ENCODE data around the gene LUZP4. TPM values are rescaled to one million over a fixed set of nuclear protein-coding genes. Genes with fewer than 3 reads are reported as not detected.
A peak's percentile ranks its signal among the peaks of the same experiment; 100 is the strongest.

LUZP4 gene
- total RNA-seq, 1 donor from 2014 or later: not detected

DNA sequence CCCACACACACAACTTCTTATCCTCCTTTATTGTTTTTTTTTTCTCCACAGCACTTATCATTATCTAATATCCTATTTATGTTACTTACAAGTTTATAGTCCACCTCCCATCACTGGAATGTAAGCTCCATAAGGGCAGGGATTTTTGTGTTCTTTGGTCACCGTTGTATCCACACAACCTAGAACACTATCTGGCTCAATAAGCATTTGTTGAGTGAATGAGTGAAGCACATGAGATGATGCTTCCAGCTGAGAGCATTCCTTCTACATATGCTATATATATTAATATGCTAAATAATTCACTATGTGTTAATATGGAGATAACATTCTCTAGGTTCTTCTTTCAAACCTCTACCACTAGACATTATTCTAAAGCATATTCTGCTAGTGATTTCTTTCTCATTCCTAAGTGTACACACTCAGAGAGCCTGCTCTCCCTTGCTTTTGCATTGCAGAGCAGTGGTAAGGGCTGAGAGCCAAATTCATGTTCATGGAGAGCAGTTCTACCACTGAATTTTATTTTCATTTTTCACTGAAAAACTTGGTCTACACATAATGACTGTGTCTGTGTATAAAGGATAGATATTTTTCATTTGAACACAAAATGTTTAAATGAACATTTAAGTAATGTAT is 20.3 kb upstream of the LUZP4 start:
- DNase-seq (no peak), ATAC-seq (no peak)
- TF ChIP-seq, protein P1, sequence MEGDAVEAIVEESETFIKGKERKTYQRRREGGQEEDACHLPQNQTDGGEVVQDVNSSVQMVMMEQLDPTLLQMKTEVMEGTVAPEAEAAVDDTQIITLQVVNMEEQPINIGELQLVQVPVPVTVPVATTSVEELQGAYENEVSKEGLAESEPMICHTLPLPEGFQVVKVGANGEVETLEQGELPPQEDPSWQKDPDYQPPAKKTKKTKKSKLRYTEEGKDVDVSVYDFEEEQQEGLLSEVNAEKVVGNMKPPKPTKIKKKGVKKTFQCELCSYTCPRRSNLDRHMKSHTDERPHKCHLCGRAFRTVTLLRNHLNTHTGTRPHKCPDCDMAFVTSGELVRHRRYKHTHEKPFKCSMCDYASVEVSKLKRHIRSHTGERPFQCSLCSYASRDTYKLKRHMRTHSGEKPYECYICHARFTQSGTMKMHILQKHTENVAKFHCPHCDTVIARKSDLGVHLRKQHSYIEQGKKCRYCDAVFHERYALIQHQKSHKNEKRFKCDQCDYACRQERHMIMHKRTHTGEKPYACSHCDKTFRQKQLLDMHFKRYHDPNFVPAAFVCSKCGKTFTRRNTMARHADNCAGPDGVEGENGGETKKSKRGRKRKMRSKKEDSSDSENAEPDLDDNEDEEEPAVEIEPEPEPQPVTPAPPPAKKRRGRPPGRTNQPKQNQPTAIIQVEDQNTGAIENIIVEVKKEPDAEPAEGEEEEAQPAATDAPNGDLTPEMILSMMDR (IDR thresholded peaks at IDR 0.05): no peak
- H3K27me3 ChIP-seq (ENCODE audit: low read depth): no peaks in the 10 kb centered on the region
- no peaks in the 10 kb centered on the region for H3K36me3 ChIP-seq
- intact Hi-C loops (cut with DNase I): no loop called here
- no peak overlapping the region for H3K27ac ChIP-seq
- no peak overlapping the region for H3K4me3 ChIP-seq
- H3K9me3 ChIP-seq: no peaks in the 10 kb centered on the region
- no peaks in the 10 kb centered on the region for H3K4me1 ChIP-seq

DNA sequence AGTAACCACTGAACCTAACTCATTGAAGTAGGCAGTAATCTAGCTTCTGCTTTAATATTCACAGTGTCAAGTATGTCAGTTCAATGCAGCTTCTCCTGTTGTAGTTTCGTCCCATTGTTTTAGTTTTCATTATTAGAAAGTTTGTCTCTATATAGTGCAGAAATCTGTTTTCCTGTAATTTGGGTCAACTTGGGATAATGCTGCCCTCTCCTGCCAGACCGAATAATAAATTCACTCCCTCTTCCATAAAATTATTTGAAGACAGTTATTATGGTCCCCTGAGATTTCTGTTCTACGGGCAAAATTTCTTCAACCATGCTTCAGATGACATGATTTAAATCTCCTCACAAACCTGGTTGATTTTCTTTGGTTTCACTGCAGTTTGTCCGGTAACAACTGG is 4.6 kb upstream of the LUZP4 start:
- H3K27ac ChIP-seq: no peak overlapping the region
- H3K36me3 ChIP-seq: no peaks in the 10 kb centered on the region
- no peak for DNase-seq
- H3K4me3 ChIP-seq: no peak overlapping the region
- no peaks in the 10 kb centered on the region for H3K9me3 ChIP-seq
- intact Hi-C loops (cut with DNase I): no loop called here
- H3K4me1 ChIP-seq: no peaks in the 10 kb centered on the region
- ATAC-seq: no peak
- TF ChIP-seq, protein P1 (IDR thresholded peaks at IDR 0.05): no peak
- H3K27me3 ChIP-seq (ENCODE audit: low read depth): no peaks in the 10 kb centered on the region

DNA sequence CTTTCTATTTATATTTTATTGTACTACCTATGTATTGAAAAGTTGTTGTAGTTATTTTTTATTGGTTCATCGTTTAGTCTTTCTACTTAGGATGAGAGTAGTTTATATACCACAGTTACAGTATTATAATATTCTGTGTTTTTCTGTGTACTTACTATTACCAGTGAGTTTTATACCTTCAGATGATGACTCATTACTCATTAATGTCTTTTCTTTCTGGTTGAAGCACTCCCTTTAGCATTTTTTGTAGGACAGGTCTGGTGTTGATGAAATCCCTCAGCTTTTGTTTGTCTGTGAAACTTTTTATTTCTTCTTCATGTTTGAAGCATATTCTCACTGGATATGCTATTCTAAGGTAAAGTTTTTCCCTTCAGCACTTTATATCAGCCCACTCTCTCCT is 7.7 kb downstream of the LUZP4 start:
- DNase-seq (no peak), ATAC-seq (no peak)
- H3K4me3 ChIP-seq: no peak overlapping the region
- H3K36me3 ChIP-seq: no peaks in the 10 kb centered on the region
- no peak overlapping the region for H3K27ac ChIP-seq
- no peaks in the 10 kb centered on the region for H3K4me1 ChIP-seq
- TF ChIP-seq, protein P1 (IDR thresholded peaks at IDR 0.05): no peak
- H3K9me3 ChIP-seq: no peaks in the 10 kb centered on the region
- intact Hi-C loops (cut with DNase I): no loop called here
- no peaks in the 10 kb centered on the region for H3K27me3 ChIP-seq (ENCODE audit: low read depth)

DNA sequence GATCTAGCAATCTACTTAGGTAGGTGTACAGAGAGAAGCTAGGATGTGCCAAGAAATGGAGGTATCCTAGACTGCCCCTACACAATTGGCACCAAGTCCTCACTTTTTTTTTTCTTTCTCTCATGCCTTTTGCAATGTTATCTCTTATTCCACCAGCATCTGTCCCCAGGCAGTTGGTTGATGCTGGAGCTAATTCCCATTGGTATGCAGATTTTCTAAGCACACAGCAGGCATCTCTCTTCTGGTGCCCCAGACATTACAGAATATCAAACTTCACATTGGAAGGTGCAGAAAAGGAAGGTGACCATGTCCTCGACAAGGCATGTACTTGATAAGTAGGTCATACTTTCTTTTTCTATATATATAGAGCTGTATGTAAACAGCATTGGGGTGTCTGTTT is 21.6 kb downstream of the LUZP4 start:
- ATAC-seq (no peak), DNase-seq (no peak)
- TF ChIP-seq, protein P1 (IDR thresholded peaks at IDR 0.05): no peak
- Histone ChIP-seq H3K4me3 (no peak overlapping the region), H3K36me3 (no peaks in the 10 kb centered on the region), H3K4me1 (no peaks in the 10 kb centered on the region), H3K9me3 (no peaks in the 10 kb centered on the region), H3K27me3 (ENCODE audit: low read depth) (no peaks in the 10 kb centered on the region), H3K27ac (no peak overlapping the region)
- intact Hi-C loops (cut with DNase I): no loop called here

DNA sequence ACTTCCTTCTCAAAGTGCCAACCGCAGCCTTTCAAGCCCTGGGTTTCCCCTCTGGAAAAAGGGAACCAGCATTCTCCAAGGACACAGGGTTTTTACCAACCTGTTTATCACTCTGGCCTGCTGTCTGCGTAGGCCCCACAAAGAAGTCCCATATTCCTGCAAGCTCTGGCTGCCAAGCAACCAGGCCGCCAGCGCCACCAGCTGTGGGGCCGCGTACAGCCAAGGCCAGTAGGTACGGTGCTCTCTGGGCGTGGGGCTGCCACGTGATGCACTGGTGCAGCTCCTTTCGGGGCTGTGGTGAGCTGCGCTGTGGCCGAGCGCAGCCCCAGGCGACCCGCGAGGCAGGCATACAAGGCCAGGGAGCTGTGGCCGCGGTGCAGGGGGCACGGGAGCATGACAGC is 22.1 kb downstream of the LUZP4 start:
- H3K27ac ChIP-seq: no peak overlapping the region
- intact Hi-C loops (cut with DNase I): no loop called here
- H3K9me3 ChIP-seq: no peaks in the 10 kb centered on the region
- DNase-seq (no peak), ATAC-seq (peak in 1 of 2 donors; percentile 16)
- no peaks in the 10 kb centered on the region for H3K4me1 ChIP-seq
- TF ChIP-seq, protein P1 (IDR thresholded peaks at IDR 0.05): no peak
- H3K4me3 ChIP-seq: no peak overlapping the region
- H3K36me3 ChIP-seq: no peaks in the 10 kb centered on the region
- H3K27me3 ChIP-seq (ENCODE audit: low read depth): no peaks in the 10 kb centered on the region
